Measurements from ENCODE around the gene ABCC11.

DNA sequence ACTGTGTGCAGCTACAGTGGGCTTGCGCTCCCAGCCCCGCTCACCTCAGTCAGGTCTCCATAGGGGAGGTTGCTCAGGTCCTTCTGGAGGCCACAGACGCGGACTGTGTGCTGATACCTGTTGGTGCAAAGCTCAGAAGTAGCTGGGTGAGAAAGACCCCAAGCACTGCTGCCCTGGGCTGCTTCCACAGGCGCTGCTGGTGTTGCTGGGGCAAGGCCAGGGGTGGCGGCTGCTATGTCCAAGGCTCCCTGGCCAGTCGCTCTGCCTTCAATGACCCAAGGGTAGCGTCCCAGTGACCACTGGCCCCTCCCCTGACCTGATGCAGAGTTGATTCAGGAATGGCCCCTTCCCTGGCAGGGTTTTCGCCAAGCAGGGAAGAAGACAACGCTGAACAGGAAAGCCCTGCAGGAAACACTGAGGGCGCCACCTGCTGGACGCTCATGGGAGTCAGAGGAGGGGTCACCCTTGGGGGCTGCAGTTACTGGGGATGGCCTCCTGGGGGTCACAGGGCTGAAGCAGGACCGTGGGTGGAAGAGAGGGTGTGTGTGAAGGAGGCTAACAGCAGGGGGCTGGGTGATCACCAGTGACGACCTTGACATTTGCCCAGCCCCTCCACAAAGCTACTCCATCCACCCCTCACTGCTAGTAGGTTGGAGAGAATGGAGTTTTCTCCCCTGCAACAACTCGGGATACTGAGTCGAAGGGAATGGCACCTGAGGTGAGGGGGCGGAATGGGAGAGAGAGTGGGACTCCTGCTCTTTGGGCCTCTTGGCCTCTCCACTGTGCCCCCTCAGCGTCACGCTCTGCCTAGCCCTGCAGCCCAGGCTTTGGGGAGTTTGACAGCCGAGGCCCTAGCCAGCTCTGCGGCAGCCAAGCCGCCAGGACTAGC is 129.9 kb downstream of the ABCC11 start:
- TF ChIP-seq, protein P1, sequence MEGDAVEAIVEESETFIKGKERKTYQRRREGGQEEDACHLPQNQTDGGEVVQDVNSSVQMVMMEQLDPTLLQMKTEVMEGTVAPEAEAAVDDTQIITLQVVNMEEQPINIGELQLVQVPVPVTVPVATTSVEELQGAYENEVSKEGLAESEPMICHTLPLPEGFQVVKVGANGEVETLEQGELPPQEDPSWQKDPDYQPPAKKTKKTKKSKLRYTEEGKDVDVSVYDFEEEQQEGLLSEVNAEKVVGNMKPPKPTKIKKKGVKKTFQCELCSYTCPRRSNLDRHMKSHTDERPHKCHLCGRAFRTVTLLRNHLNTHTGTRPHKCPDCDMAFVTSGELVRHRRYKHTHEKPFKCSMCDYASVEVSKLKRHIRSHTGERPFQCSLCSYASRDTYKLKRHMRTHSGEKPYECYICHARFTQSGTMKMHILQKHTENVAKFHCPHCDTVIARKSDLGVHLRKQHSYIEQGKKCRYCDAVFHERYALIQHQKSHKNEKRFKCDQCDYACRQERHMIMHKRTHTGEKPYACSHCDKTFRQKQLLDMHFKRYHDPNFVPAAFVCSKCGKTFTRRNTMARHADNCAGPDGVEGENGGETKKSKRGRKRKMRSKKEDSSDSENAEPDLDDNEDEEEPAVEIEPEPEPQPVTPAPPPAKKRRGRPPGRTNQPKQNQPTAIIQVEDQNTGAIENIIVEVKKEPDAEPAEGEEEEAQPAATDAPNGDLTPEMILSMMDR (IDR thresholded peaks at IDR 0.05 in 4 of 5, conservative IDR thresholded peaks at IDR 0.05 in 1 of 5): peak; percentile 23 to 58 (median 32)
- no peak for TF ChIP-seq POLR2A (IDR thresholded peaks at IDR 0.05)

All from gastrocnemius medialis (tissue), 4 donors.